GM19467 (cell line): ENCODE measurements around the gene PFKL.

Experiments used
- ATAC-seq: cut with Tn5 transposase; IDR thresholded peaks from one replicate; pipeline ENCODE4 v1.9.1; 2021; ENCODE audit warnings: mild to moderate bottlenecking, moderate library complexity; ENCODE audit not compliant: unreplicated experiment

PFKL gene

DNA sequence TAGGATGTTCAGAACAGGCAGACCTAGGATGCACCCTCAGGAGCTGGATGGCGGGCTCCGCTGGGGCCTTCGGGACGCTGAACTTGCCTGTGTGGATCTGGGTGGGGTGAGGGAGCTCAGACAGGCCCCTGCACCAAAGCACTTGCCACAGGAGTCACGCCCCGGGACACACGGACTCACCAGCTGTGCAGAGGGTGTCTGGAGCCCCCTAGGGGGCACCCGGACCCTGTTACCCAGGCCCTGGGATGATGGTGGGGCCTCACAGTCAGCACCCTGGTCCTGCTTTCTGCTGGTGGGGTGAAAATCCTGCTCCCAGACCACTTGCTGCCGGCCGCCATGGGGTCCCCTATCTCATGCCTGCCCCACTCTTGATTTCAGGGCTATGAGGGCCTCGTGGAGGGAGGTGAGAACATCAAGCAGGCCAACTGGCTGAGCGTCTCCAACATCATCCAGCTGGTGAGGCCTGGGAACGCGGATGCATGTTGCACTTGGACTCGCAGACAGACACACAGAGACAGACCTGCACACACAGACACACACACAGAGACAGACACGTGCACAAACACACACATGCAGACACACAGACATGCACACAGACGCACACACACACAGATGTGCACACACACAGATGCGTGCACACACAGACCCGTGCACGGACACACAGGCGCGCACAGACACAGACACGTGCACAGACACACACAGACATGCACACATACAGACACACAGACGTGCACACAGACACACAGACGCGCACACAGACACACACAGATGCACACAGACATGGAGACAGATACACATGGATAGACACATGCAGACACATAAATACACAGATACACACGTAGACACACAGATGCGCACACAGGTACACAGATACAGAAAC, 11.0 kb downstream of the PFKL start:
- ATAC-seq: no peak

DNA sequence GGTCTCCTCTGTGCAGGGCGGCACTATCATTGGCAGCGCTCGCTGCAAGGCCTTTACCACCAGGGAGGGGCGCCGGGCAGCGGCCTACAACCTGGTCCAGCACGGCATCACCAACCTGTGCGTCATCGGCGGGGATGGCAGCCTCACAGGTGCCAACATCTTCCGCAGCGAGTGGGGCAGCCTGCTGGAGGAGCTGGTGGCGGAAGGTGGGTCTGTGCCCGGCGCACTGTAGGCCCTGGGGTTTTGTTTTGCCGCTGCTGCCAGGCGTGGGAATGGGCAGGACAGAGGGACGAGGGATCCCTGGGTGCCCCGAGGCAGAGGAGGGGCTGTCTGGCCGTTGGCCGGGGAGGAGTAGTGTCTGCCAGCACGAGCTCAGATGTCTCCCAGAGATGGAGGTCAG, 12.2 kb downstream of the PFKL start:
- no peak for ATAC-seq

DNA sequence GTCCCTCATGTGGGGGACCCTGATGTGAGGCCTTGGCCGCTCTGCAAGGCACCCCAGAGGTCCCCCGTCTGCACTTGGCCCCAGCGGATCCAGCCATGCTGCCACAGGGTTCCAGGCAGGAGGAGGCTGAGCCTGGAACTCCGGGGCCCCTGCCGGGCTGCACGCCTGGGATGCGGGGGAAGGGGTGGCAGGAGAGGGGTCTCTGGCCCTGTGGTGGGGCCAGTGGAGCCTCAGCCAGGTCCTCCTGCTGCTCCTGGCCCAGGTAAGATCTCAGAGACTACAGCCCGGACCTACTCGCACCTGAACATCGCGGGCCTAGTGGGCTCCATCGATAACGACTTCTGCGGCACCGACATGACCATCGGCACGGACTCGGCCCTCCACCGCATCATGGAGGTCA, 12.9 kb downstream of the PFKL start:
- ATAC-seq: no peak

DNA sequence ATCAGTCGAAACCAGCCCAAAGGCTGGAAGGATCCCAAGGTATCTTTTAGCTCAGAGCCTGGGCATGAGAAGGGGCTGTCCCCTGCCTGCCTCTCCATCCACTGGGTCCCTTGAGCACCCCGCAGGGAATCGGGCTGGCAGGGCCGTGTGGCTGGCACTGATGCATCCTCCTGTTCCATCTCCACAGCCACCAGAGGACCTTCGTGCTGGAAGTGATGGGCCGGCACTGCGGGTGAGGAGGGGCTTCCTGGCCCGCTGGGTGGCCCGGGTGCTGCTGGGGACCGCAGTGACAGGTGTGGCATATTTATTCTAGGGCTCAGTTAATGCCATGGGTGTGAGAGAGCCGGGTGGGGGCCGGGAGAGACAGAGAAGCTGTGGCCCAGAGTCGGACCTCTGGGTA, 13.6 kb downstream of the PFKL start:
- no peak for ATAC-seq

DNA sequence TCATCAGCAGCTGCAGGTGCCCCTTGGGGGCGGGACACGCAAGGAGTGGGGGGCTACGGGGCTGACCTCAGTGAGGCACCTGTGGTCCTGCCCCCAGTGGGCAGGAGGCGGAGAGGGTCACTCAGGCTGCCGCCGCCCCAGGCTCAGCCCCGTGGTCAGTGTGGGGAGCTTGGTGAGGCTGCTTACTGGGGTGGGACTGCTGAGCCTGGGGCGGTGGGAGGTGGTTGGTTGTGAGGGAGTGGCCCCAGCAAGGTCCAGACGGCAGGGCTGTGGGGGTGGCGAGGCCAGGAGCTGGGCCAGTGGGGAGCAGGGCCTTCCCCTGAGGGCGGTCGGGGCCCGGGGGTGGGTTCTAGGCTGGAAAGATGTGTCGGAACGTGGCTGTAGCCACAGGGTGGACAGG, 14.3 kb downstream of the PFKL start:
- no peak for ATAC-seq

DNA sequence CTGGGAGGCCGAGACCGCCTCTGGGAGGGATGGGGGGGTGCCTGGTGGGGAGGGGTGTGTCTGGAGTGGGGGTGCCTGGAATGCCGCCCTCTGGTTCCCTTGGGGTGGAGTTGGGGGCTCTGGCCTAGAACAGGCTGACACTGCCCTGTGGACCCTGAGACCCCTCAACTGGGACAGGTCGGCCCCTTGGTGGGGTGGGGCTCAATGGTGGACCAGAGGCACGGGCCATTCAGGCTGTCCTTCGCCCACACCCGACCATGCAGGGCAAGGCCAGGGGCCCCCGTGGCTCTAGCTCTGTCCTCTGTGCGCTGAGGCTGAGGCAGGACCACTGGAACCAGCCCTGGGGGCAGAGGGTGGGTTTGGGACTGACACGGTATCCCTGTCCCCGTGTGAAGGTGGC, 14.7 kb downstream of the PFKL start:
- ATAC-seq: no peak

DNA sequence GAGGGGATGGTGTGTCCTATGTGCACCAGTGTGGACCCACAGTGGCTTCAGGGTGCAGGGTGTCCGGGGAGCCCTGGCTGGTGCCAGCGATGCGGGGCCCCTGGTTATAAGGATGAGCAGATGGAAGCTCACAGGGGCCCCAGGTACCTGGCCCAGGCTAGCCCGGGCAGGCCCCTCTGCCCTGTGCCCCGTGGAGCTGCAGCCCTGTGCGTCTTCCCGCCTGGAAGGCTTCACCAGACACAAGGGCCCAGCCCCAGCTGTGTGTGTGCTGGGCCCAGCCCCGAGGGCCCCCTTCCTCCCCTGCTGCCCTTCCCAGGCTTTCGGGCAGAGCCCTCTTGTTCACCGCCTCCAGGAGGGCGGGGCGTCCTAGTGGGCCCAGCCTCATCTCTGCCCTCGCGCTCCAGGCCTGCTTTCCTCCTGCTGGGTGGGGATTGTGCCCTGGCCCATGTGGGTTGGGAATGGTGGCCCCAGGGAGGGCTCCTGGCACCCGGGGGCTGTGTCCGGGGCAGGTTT, 15.9 kb downstream of the PFKL start:
- no peak for ATAC-seq

DNA sequence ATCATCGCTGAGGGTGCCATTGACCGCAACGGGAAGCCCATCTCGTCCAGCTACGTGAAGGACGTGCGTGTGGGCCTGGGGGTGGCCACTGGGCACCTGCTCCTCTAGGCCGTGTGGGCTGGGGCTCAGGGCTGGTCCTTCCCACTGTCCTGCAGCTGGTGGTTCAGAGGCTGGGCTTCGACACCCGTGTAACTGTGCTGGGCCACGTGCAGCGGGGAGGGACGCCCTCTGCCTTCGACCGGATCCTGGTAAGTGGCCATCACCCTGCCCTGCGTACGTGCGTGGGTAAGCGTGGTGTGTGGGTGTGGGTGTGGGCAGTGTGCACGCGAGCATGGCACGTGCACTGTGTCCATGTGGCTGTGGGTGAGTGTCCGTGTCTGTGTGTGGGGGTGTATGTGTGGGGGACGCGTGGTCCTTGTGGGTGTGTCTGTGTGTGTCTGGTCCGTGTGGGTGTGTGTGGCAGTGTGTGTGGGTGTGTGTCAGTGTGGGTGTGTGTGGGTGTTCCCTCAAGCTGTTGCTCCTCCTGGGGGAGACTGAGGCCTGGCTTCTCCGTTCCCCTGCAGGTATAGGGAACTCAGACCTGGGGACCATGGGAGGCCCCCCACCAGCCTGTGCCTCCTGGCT, 16.5 kb downstream of the PFKL start:
- no peak for ATAC-seq

DNA sequence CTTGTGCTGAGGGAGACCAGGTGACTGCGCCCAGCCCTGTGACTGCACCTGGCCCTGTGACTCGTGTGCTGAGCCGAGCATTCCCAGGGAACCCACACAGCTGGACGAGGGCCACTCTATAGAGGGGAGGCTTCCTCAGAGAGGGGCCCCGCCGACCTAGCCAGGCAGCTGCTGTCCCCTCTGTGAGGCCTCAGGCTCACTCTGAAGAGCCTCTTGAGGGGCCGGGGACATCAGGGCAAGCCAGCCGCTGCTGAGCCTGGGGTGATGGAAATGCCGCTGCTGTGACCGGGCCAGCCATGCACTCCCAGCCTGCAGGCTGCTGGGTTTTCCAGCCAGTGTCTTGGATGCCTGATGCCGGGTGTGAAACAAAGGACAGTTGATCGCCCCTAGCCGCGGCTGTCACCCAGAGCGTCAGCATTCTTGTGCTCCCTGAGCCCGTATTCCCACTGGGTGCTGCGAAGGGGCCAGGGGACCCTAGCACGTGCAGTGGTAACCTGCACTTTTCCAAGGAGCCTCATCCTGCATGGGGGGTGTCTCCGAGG, 17.5 kb downstream of the PFKL start:
- ATAC-seq: no peak

DNA sequence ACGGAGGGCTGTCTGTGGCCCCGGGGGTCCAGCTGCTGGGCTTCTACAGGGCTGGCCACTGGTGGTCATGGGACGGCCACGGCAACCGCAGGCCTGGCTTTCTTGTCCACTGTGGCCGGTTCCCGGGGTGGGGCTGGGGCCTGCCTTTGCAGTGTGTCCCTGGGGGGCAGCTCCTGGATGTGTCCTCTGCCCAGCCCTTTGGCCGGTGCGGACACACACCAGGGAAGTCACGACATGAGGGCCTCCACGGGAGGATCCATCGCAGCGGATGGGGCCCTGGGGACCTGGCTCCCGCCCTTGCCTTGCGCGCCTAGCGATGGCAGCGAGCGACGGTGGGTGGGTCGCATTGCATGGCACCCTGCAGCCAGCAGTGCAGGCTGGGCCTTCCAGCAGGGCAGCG, 18.0 kb downstream of the PFKL start:
- ATAC-seq: no peak

DNA sequence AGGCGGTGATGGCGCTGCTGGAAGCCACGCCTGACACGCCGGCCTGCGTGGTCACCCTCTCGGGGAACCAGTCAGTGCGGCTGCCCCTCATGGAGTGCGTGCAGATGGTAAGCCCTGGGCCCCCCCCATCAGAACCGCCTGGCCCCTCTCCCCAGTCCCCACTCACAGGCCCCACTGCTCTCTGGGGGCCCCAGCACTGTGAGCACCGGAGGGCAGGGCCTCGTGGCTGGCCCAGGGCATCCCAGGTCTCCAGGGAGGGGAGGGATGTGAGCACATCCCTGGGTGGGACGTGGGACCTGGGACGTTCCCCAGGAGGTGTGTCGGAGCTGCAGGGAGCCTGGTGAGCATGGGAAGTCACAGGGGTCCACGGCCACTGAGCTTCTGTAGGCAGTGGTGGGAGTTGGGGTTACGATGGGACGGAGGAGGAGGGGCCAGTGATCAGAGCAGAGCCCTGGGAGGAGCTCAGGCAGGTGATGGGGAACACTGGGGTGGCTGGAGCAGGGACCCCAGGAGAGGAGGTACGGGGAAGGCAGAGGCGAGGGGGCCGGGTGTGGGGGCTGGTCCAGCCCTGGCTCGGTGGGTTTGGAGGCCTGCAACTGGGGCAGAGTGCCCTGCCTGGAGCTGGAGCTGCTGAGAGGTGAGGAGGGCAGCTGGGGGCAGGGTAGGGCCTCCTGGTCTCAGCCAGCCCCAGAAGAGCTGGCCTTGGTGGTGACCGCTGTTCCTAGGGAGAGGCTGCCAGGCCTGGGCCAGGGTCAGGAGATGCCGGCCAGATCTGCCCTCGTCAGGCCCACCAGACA, 18.8 kb downstream of the PFKL start:
- no peak for ATAC-seq

DNA sequence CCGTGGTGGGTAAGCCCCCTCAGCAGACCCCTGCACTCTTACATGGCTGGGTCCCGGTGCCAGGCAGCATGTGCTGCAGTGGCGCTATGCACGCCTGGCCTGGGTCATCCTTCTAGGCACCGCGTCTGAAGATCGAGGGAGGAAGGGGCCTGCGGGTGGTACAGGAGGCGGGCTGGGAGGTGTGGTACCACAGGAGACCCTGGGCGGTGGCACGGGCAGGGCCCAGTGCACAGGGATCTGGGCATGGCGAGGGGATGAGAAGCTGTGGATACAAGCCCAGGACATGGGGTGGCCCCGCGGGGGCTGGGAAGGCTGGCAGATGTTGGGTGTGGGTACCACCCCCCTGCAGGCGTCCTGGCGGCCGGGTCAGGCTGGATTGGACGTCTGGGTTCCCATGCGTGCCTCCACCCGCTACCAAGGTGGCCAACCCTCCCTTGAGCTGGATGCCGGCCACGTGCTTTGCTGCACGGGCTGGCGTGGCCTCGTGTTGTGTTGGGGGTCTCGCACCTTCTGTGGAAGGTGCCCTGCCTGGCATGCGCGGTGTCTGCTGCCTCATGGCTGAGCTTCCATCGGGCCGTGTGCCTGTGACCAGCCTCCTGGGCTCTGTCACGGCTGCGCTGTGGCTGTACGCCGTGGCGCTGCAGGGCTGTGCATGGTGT, 19.7 kb downstream of the PFKL start:
- no peak for ATAC-seq

DNA sequence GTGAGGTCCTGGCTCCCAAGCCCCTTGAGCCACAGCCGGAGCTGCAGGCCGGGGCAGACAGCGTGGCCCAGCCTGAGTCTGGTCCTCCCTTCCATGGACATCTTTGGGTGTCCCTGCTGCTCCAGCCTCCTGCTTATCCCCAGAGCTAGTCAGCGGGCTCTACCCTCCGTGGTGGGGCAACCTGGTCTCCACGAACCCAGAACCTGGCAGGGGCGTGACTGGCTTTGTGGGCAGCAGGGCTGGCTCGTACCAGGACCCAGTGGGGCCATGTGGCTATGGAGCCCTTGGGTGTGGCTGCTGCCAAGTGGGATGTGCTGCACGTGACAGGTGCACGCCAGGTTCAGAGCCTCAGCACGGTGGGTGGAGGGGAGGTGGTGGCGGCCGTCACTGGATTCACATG, 21.0 kb downstream of the PFKL start:
- ATAC-seq: no peak

DNA sequence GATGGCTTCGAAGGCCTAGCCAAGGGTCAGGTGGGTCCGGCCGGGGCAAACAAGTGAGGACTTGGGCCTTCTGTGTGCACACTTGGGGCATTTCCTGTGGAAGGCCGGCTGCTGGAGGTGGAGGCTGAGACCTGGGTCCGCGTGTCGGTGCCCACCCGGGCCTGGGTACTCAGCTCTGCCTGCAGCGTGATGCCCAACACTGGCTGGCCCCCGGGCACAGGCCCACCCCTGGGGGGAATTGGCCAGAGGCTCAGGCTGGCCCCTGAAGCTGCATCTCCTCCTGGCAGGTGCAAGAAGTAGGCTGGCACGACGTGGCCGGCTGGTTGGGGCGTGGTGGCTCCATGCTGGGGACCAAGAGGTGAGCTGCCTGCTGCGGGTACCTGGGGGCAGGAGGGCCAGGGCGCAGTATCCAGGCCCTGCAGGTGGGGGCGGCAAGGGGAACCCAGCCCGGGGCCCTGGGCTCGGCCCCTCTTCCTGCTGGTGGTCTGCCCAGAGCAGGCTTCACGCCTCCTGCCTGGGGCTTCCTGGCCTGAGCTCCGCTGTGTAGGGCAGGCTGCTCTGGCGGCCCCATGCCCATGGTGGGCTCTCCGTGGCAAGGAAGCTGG, 22.1 kb downstream of the PFKL start:
- no peak for ATAC-seq

DNA sequence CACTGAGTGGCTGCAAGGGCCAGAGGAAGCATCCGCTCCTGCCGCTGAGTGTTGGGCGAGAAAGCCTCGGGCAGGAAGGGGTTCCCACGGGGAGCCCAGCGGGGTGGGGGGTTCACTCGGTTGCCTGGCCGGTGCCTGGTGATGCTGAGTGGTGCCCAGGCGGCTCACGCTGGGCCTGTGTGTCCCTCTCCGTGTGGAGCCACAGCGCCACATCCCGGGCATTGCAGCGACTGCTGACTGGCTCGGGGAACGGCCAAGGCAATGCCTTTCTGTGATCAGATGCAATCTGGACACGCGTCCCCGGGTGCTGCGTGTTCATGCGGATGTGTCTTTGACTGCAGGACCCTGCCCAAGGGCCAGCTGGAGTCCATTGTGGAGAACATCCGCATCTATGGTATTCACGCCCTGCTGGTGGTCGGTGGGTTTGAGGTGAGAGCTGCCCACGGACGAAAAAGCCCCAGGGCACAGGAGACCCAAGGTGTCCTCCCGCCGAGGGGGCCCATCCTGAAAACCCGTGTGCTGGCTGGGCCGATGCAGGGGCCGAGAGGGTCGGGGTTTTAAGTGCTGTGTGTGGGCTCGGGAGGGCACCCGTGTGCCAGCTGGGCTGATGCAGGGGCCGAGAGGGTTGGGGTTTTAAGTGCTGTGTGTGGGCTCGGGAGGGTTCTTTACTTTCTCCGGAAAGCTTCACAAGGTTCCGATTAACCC, 22.9 kb downstream of the PFKL start:
- no peak for ATAC-seq

DNA sequence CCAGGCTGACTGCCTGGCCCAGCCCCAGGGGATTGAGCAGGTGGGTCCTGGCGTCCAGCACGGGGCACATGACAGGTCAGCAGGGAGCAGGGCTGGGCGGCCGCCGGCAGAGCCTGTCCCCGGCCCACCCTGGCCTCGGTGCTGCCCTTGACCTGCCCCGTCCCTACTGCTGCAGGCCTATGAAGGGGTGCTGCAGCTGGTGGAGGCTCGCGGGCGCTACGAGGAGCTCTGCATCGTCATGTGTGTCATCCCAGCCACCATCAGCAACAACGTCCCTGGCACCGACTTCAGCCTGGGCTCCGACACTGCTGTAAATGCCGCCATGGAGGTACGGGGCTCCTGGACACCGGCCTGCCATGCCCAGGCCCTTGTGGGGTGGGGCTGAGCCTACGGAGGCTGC, 23.7 kb downstream of the PFKL start:
- no peak for ATAC-seq

DNA sequence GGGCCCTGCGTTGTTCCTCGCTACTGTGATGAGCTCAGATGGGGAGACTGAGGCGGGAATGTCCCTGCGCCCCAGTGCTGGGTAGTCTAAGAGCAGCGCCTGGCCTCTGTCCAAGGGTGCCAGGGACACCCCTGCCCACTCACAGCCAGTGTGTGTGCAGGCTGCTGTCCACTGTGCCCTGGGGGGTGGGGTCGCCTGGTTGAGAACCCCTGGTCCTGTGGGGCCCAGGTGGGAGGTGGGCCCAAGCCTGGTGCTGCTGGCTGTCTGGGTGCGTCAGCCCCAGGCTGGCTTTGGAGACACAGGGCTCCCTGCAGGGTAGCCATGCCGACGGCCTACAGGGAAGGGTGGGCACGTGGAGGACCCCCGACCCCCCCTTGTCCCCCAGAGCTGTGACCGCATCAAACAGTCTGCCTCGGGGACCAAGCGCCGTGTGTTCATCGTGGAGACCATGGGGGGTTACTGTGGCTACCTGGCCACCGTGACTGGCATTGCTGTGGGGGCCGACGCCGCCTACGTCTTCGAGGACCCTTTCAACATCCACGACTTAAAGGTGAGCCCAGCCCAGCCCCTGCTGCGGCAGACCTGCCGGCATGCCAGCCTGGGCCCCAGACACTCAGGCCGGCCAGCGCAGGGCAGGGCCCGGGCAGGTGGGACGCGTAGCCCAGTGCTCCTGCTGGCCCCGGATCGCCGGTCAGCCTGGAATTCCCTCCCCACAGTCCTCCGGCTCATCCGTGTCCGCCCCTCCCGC, 24.4 kb downstream of the PFKL start:
- no peak for ATAC-seq

DNA sequence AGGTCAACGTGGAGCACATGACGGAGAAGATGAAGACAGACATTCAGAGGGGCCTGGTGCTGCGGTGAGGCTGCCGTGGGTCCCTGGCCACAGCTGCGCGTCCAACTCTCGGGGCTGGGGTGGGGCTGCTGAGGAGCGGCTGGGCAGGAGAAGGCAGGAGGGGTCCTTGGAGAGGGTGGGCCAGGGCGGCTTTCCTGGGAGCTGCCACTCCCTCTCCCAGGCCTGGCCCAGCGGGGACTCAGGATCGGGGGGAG, 24.9 kb downstream of the PFKL start:
- no peak for ATAC-seq
